Measurements from ENCODE around the gene MAFG.
A peak's percentile ranks its signal among the peaks of the same experiment; 100 is the strongest.

MAFG gene

GRCh38 chr17:81877569-81877968 lies 50.0 kb downstream of the MAFG start:
- Histone ChIP-seq H3K4me1 (ENCODE audit: insufficient read depth, insufficient read length) (no peaks in the 10 kb centered on the region), H3K9me3 (ENCODE audit: insufficient read depth, low read length) (no peaks in the 10 kb centered on the region), H3K9ac (ENCODE audit: insufficient read length, low read depth) (no peak overlapping the region), H3K27me3 (ENCODE audit: insufficient read depth, insufficient read length) (no peaks in the 10 kb centered on the region), H3K36me3 (ENCODE audit: insufficient read depth, insufficient read length, low read length) (peaks cover 49% of the 10 kb centered on the region), H3K4me3 (ENCODE audit: insufficient read length, low read depth) (no peak overlapping the region)
- no peak for TF ChIP-seq ZNF274 (IDR thresholded peaks at IDR 0.05; ENCODE audit: low read depth, low read length)
- TF ChIP-seq SUZ12 (IDR thresholded peaks at IDR 0.05; ENCODE audit: extremely low read depth, insufficient read depth, insufficient read length) = no peak
- no peak for TF ChIP-seq YY1 (IDR thresholded peaks at IDR 0.05; ENCODE audit: insufficient read depth, insufficient read length)
- DNase-seq (ENCODE audit: low read depth, low spot score) = no peak

- H3K4me1 ChIP-seq (ENCODE audit: insufficient read depth, insufficient read length) = peaks cover 28% of the 10 kb centered on the region
- no peaks in the 10 kb centered on the region for H3K27me3 ChIP-seq (ENCODE audit: insufficient read depth, insufficient read length)
- TF ChIP-seq YY1 (IDR thresholded peaks at IDR 0.05; ENCODE audit: insufficient read depth, insufficient read length) (peak; percentile 72), ZNF274 (IDR thresholded peaks at IDR 0.05; ENCODE audit: low read depth, low read length) (no peak)
- H3K36me3 ChIP-seq (ENCODE audit: insufficient read depth, insufficient read length, low read length) = peaks cover 32% of the 10 kb centered on the region
- peak overlapping the region; percentile 98 for H3K9ac ChIP-seq (ENCODE audit: insufficient read length, low read depth)
- peak overlapping the region; percentile 97 for H3K4me3 ChIP-seq (ENCODE audit: insufficient read length, low read depth)
- H3K9me3 ChIP-seq (ENCODE audit: insufficient read depth, low read length) = no peaks in the 10 kb centered on the region
- peak; percentile 52 for DNase-seq (ENCODE audit: low read depth, low spot score)
Measured at GRCh38 chr17:81871387-81872230, 55.9 kb downstream of the MAFG start.

GRCh38 chr17:81870981-81871386 lies 56.6 kb downstream of the MAFG start, which contains the start of gene ARHGDIA:
ARHGDIA (minus strand) TSS chr17:81871337; CDS start chr17:81869930, 1,407 bp downstream.
- peak within 1 kb of the TSS; percentile 97 for H3K4me3 ChIP-seq (ENCODE audit: insufficient read length, low read depth)
- DNase-seq (ENCODE audit: low read depth, low spot score) = no peak
- peaks cover 38% of the 10 kb centered on the region for H3K36me3 ChIP-seq (ENCODE audit: insufficient read depth, insufficient read length, low read length)
- no peak for TF ChIP-seq ZNF274 (IDR thresholded peaks at IDR 0.05; ENCODE audit: low read depth, low read length)
- no peak for TF ChIP-seq SUZ12 (IDR thresholded peaks at IDR 0.05; ENCODE audit: extremely low read depth, insufficient read depth, insufficient read length)
- TF ChIP-seq YY1 (IDR thresholded peaks at IDR 0.05; ENCODE audit: insufficient read depth, insufficient read length) = no peak
- H3K27me3 ChIP-seq (ENCODE audit: insufficient read depth, insufficient read length) = no peaks in the 10 kb centered on the region
- no peaks in the 10 kb centered on the region for H3K9me3 ChIP-seq (ENCODE audit: insufficient read depth, low read length)
- peak within 1 kb of the TSS; percentile 98 for H3K9ac ChIP-seq (ENCODE audit: insufficient read length, low read depth)
- peaks cover 32% of the 10 kb centered on the region for H3K4me1 ChIP-seq (ENCODE audit: insufficient read depth, insufficient read length)

GRCh38 chr17:81870131-81870980 lies 57.2 kb downstream of the MAFG start:
- DNase-seq (ENCODE audit: low read depth, low spot score) = no peak
- peaks cover 44% of the 10 kb centered on the region for H3K36me3 ChIP-seq (ENCODE audit: insufficient read depth, insufficient read length, low read length)
- H3K4me1 ChIP-seq (ENCODE audit: insufficient read depth, insufficient read length) = peaks cover 38% of the 10 kb centered on the region

GRCh38 chr17:81869221-81870130 lies 58.1 kb downstream of the MAFG start:
- Histone ChIP-seq H3K4me1 (ENCODE audit: insufficient read depth, insufficient read length) (peaks cover 39% of the 10 kb centered on the region), H3K36me3 (ENCODE audit: insufficient read depth, insufficient read length, low read length) (peaks cover 52% of the 10 kb centered on the region), H3K9me3 (ENCODE audit: insufficient read depth, low read length) (no peaks in the 10 kb centered on the region), H3K4me3 (ENCODE audit: insufficient read length, low read depth) (peak overlapping the region; percentile 92), H3K9ac (ENCODE audit: insufficient read length, low read depth) (peak overlapping the region; percentile 97), H3K27me3 (ENCODE audit: insufficient read depth, insufficient read length) (no peaks in the 10 kb centered on the region)
- TF ChIP-seq ZNF274 (IDR thresholded peaks at IDR 0.05; ENCODE audit: low read depth, low read length) = no peak
- TF ChIP-seq SUZ12 (IDR thresholded peaks at IDR 0.05; ENCODE audit: extremely low read depth, insufficient read depth, insufficient read length) = no peak
- TF ChIP-seq YY1 (IDR thresholded peaks at IDR 0.05; ENCODE audit: insufficient read depth, insufficient read length) = no peak
- DNase-seq (ENCODE audit: low read depth, low spot score) = no peak

More at GRCh38 chr17:81870131-81870980, 57.2 kb downstream of the MAFG start:
- Histone ChIP-seq H3K9ac (ENCODE audit: insufficient read length, low read depth) (peak overlapping the region; percentile 97), H3K27me3 (ENCODE audit: insufficient read depth, insufficient read length) (no peaks in the 10 kb centered on the region), H3K4me3 (ENCODE audit: insufficient read length, low read depth) (peak overlapping the region; percentile 92), H3K9me3 (ENCODE audit: insufficient read depth, low read length) (no peaks in the 10 kb centered on the region)
- no peak for TF ChIP-seq SUZ12 (IDR thresholded peaks at IDR 0.05; ENCODE audit: extremely low read depth, insufficient read depth, insufficient read length)
- TF ChIP-seq ZNF274 (IDR thresholded peaks at IDR 0.05; ENCODE audit: low read depth, low read length) = no peak
- no peak for TF ChIP-seq YY1 (IDR thresholded peaks at IDR 0.05; ENCODE audit: insufficient read depth, insufficient read length)

- Histone ChIP-seq H3K4me3 (ENCODE audit: insufficient read length, low read depth) (peak overlapping the region; percentile 12), H3K9me3 (ENCODE audit: insufficient read depth, low read length) (no peaks in the 10 kb centered on the region), H3K4me1 (ENCODE audit: insufficient read depth, insufficient read length) (peaks cover 39% of the 10 kb centered on the region), H3K36me3 (ENCODE audit: insufficient read depth, insufficient read length, low read length) (peaks cover 59% of the 10 kb centered on the region), H3K9ac (ENCODE audit: insufficient read length, low read depth) (peak overlapping the region; percentile 97), H3K27me3 (ENCODE audit: insufficient read depth, insufficient read length) (no peaks in the 10 kb centered on the region)
- no peak for TF ChIP-seq SUZ12 (IDR thresholded peaks at IDR 0.05; ENCODE audit: extremely low read depth, insufficient read depth, insufficient read length)
- no peak for TF ChIP-seq YY1 (IDR thresholded peaks at IDR 0.05; ENCODE audit: insufficient read depth, insufficient read length)
- no peak for TF ChIP-seq ZNF274 (IDR thresholded peaks at IDR 0.05; ENCODE audit: low read depth, low read length)
- DNase-seq (ENCODE audit: low read depth, low spot score) = no peak
Measured at GRCh38 chr17:81868674-81869220, 58.8 kb downstream of the MAFG start.

Measured in NT2/D1 (cell line).